HG02642 (cell line): ENCODE measurements around the gene PRF1.

Experiments used
- ATAC-seq: cut with Tn5 transposase; IDR thresholded peaks from one replicate; pipeline ENCODE4 v1.9.1; 2021; ENCODE audit warnings: mild to moderate bottlenecking; ENCODE audit not compliant: unreplicated experiment, poor library complexity

Gene PRF1

GRCh38 chr10:70563230-70563629 is 39.3 kb downstream of the PRF1 start:
- ATAC-seq: no peak

GRCh38 chr10:70562036-70562755 is 40.3 kb downstream of the PRF1 start:
- ATAC-seq: no peak

GRCh38 chr10:70561558-70561957 is 41.0 kb downstream of the PRF1 start:
- no peak for ATAC-seq

GRCh38 chr10:70561070-70561469 is 41.5 kb downstream of the PRF1 start:
- no peak for ATAC-seq

GRCh38 chr10:70560511-70560941 is 42.0 kb downstream of the PRF1 start:
- ATAC-seq: no peak

GRCh38 chr10:70559861-70560260 is 42.7 kb downstream of the PRF1 start:
- no peak for ATAC-seq

GRCh38 chr10:70558871-70559810 is 43.4 kb downstream of the PRF1 start:
- peak; percentile 69 for ATAC-seq

- no peak for ATAC-seq
Measured at GRCh38 chr10:70558295-70558694, 44.2 kb downstream of the PRF1 start.

GRCh38 chr10:70557876-70558275 is 44.7 kb downstream of the PRF1 start:
- no peak for ATAC-seq

GRCh38 chr10:70557086-70557845 is 45.3 kb downstream of the PRF1 start:
- no peak for ATAC-seq

- ATAC-seq: no peak
Measured at GRCh38 chr10:70555371-70555770, 47.2 kb downstream of the PRF1 start.

GRCh38 chr10:70552586-70552985 is 50.0 kb downstream of the PRF1 start:
- no peak for ATAC-seq

GRCh38 chr10:70551971-70552422 is 50.5 kb downstream of the PRF1 start:
- no peak for ATAC-seq

- ATAC-seq: no peak
Measured at GRCh38 chr10:70551466-70551865, 51.1 kb downstream of the PRF1 start.

GRCh38 chr10:70550459-70550858 is 52.1 kb downstream of the PRF1 start:
- no peak for ATAC-seq

- ATAC-seq: peak; percentile 55
Measured at GRCh38 chr10:70549962-70550458, 52.5 kb downstream of the PRF1 start.

GRCh38 chr10:70549351-70549961 is 53.1 kb downstream of the PRF1 start:
- no peak for ATAC-seq
